ENCODE data around the gene NUDT3.

GRCh38 chr6:34300332-34300751 lies 92.1 kb downstream of the NUDT3 start:
- TF ChIP-seq CTCF (IDR thresholded peaks at IDR 0.05) (no peak), POLR2A (IDR thresholded peaks at IDR 0.05) (no peak)

Data from ovary (tissue), 3 donors.